GM21825 (cell line): ENCODE data around the gene NAA60.
"Not testable (repeated sequence)": the region's sequence is repeated elsewhere in the genome, so short reads cannot be mapped to it uniquely, and the experiment has no call there.

Experiments used
- ATAC-seq: cut with Tn5 transposase; IDR thresholded peaks from one replicate; pipeline ENCODE4 v1.9.1; 2021; ENCODE audit warnings: mild to moderate bottlenecking, moderate library complexity; ENCODE audit not compliant: unreplicated experiment

The NAA60 gene

DNA sequence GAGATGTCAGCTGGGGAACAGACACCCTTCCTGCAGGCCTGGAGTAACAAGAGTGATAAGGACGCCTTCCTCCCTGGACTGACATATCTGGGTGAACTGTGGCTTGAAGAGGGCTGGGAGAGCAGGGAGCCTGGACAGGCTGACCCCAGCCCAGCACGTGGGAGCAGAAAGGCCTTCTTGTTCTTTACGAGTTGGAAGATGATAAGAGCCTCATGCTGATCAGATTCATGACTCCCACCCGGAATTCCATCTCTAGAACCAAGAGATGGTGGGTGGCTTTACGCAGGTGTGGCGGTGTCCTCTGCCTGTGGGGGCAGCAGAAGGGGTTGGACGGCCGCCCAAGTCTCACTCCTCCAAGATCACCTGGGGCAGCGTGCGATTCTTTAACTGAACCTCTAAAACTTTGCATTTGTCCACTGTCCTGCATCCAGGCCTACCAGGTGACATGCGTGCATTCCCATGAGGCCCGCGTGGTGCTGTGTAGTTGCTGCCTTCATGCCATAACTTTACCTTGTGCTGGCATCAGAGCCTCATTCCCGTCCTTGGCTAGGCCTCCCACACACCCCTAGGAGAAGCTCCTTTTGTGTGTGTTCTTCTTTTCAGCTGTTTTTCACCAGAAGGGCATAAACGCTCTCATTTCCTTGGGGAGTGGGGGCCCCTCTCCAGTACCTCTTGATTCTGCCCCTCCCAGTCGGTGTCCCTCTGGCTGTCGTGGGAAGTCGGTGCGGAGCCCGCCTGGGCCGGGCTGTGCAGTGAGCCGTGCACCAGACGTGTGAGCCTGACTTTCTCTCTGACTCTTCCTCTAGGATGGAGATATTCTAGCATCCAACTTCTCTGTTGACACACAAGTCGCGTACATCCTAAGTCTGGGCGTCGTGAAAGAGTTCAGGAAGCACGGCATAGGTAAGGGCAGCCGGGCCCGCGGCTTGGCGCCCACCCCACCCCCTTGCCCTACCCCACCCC lies 38.5 kb downstream of the NAA60 start:
- no peak for ATAC-seq

DNA sequence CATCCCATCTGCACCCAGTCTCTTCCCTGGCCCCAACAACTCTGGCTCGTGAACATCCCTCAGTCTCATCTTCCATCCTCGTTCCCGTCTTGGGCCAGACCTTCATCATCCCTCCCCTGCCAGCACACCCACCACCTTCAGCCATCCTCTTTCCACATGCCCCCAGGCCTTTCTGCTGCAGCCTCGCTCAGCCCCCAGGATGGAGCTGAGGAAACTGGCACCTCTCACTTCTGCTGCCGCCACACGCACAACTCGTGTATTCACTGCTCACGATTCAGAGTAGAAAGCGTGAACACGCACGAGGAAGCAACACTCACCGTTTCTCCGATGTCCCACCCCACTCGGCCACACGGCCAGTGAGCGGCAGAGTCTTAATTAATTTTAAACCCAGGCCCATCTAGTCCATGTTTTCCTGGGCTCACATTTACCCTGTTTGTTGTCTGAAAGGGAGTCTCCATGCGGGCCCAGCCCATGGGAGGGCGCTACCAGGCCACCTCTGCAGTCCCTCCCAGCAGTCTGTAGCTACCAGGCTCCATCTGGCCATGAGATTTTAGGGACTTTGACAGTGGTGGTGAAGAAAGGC lies 39.3 kb downstream of the NAA60 start:
- ATAC-seq, result no peak

DNA sequence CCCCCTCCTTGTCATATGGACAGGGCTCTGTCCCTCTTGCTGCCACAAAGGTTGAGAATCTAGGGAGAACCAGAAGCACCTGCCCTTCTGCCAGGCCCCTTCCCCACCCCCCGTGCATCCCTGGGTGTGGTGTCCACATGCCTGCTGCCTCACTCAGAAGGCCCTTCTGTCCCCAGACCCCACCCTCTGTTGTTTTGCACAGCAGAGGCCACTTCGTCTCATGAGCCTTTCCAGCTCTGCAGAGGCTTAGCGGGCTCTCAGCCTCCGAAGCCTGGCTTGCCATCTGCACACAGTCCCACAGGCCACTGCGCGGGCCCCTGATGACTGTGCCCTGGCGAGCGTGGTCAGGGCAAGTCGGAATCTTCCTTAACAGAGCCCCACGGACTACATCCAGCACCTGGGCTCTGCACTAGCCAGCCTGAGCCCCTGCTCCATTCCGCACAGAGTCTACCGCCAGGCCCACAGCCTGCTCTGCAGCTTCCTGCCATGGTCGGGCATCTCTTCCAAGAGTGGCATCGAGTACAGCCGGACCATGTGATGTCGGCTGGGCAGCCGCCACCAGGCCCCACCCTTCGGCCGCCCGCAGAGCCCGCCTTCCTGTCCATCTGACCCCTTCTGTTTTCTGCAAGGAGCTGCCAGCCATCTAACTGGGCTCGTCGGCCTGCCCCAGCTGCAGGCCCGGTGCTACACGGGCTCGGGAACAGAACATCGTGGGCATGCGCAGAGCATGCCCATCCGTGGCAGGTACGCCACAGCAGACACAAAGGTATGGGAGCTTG lies 41.0 kb downstream of the NAA60 start:
- ATAC-seq, result no peak

DNA sequence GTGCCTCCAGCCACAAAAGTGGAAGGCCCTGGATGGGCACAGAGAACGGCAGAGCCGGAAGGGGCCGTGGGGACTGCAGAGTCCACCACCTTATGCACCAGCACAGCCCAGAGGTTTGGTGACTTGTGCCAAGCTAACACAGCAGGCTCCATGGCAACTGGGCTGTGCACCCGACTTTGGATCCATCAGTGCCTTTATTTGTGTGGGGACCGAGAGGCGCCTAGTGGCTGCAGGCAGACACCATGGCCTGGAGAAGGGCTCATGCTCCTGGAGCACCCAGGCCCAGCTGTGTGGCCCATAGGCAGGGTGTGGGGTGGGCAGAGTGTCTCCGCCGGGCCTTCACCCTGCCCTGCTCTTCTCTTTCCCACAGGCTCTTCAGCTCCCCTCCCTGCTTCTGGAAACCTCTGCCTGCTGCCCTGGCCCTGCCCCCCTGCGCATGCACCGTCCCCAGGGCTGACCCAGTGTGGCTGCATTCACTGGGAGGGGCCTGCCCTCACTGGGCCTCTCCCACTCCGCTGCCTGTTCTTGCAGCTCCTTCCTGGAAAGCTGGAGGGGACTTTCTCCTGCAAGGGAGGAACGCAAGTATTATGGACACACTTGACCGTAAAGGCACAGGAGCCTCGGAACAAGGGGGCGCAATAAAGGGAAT lies 41.7 kb downstream of the NAA60 start:
- no peak for ATAC-seq

DNA sequence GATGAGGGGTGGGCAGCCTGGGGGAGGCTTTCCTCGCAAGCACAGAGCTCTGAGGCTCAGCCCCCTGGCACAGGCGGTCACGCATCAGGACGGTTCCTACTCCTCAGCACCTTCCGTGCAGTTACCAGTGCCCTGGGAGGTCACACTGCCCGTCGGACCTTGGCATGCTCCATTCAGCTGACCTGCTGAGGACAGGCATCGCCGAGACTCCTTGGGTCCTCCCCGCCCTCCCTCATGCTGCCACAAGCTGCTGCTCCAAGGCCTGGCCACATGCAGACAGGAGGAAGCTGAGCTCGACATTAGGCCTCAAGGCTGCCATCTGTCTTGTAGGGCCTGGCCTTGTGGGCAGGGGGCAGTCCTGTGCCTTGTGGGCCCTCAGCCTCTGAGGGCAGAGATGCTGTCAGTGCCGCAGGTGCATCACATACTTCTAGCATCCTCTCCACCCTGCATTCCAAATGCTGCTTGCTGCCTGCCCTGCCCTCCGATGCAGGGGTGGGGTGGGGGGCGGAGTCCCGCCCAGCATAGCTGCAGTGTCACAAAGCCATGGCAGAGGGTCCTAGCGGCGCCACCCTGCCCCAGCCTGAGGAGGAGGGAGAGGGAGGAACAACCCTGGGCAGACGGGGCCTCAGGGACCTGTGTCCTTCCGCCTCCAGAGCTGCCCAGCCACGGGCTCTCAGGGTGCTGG lies 42.5 kb downstream of the NAA60 start:
- no peak for ATAC-seq

DNA sequence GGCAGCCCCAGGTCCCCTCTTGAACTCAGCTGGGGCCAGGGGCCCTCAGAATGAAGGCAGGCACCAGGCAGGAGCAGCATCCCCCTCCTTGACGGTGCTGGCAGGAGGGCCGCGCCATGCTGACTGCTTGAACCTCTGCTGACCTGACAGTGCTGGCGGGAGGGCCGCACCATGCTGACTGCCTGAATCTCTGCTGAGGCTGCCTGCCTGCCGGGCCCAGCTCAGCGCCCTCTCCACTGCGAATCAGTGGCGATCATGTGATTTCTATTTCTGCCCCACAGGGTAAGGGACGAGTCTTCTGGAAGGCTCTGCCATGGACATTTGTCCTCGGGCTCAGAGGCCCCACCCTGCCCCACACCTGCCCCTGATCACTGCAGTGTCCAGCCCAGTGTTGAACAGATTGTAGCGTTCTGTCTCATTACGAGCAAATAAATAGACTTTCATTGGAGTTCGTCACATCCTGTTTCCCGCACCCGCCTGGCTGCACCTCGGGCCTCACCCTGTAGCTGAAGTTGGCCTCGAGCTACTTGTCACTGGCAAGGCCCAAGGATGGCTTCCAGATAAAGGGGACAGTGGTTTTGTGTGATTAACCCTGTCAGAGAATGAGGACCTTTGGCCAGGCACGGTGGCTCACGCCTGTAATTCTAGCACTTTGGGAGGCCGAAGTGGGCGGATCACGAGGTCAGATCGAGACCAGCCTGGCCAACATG lies 43.2 kb downstream of the NAA60 start:
- ATAC-seq, result no peak

DNA sequence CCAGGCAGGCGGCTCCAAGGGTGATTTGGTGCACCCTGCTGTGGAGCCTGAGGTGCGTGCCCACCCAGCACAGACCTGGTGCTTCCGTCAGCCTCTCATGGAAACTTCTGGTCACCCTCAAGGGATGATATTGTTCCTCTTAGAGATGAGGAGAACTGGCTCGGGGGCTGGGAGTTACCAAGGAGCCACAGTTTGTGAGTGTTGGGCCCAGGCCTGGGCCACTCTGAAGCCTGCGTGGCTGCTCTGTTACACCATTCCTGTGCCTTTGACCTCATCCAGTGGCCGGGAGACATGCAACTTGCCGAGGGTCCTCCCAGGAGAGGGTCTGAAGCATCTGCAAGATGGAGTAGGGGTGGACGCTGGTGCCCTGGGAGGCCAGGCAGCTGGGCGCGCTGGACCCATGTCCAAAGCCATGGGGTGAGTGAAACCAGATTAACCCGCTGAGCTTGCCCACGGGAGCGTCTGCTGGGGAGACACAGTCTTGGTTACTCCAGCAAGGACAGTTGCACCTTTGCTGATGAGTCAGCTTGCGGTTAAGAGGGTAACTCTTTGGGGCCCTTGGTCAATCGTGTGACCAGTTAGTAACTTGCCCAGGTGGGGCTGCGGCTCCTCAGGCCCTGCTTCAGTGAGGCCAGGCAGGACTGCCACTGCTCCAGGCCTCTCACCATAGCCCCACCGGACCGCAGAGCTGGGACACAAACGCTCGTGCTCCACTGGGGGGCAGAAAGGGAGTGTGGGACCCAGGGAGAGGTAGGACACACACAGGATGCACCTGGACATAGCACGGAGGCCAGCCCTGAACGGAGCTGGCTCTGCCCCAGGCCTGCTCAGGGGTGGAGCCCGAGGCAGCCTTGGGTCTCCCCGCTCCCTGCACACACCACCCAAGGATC lies 44.3 kb downstream of the NAA60 start:
- no peak for ATAC-seq

DNA sequence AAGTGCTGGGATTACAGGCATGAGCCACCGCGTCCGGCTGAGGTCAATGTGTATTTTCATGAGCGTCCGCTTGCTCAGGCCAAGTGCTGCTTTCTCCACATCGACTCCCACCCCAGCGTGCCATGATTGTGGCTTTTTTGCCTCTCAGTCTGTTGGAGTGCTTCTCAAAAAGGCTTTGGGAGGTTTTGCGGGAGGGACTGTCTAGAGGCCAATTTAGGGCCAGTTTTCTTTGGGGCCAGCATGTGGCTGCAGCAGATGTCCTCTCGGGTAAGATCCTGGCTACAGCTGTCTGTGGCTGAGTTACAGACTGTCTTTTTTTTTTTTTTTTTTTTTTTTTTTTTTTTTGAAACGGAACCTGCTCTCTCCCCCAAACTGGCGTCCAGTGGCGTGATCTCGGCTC lies 45.3 kb downstream of the NAA60 start:
- ATAC-seq, result no peak

DNA sequence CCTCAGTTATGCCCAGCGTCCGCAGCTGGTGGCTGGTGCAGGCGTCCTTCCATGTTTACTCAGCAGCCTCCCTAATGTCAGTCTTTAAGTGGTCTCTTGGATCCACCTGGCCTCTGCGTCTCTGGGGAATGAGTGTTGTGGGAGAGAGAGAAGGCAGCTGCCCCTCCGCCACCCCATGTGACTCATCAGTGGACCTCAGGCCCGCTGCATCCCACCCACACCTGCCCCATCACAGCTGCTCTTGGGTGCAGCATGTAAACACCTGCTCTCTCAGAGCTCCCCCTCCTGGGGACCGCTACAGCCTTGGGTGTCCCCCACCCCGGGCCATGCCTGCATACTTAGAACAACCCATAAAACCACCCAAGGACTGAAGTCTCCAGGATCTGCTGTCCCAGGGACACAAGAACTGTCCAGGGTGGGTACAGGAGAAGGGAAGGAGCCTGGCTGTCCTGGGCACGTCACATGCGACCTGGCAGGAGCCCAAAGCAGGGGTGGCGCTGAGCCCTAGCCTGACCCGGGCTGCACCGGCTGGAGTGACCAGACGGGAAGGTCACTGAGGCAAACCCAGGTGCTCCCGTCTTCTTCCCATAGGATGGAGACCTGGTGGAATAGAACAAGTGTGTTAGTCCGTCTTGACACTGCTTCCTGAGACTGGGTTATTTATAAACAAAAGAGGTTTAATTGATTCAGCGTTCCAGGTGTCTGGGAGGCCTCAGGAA lies 47.6 kb downstream of the NAA60 start:
- no peak for ATAC-seq

DNA sequence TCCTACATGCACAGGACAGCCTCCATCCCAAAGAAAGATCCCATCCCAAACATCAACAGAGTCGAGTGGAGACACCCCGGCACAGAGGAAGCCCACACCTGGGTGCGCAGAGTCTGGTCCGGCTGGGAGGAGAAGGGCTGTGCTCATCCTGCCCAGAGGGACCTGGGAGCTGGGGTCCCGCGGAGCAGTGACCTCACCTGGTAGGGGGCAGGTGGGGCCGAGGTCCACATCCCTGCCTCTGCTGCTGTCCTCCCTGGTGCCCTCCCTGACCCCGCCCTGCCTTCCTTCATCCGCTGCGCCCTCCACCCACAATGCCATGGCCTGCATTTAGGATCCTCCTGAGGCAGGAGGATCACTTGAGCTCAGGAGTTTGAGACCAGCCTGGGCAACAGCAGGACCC lies 48.9 kb downstream of the NAA60 start:
- ATAC-seq, result no peak

DNA sequence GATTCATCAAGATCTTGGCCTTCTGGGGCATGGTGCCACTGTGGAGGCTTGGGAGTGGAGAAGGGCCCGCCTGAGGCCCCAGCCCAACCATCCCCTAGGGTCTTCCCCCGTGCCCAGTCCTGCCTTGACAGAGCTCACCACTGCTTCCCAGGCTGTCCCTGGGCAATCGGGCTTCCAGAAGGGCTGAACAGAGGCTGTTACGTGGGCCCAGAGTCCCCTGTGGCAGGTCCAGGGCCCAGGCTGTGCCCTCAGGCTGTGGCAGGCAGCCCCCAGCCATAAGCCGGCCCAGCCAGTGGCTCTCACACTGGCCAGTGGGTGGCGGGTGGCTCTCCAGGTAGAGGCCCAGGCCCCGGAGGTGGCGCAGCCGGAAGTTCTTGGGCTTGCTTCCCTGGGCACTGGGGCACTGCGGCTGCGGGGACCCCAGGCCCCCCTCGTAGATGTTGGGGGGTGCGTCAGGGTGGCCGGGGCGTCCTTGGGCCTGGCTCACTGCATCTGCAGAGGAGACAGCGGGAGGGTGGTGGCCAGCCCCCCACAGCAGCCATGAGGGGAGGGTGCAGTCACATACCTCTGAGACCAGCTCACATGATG lies 51.0 kb downstream of the NAA60 start:
- no peak for ATAC-seq

DNA sequence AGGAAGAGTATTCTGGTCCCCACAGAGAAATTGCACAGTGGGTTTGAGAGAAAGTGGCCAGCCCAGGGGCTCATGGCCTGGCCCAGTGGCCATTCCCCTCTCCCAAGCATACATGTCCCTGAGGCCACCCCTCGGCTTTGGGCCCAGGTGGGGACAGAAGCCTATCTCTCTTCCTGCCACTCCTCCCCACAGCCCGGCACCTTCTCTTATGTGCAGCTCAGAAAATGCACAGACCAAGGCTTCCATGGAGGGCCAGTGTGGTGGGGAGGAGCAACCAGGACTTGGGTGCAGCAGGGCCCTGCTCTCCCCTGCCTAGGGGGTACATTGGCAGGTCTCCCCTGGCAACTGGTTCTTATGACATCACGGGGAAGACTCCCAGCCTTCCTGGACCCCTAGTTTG lies 51.7 kb downstream of the NAA60 start, which contains the start of gene C16orf90:
C16orf90 (minus strand) TSS at position 314 of the 400 bp plus-strand sequence; CDS start at position 246, 68 bp downstream.
- no peak for ATAC-seq

DNA sequence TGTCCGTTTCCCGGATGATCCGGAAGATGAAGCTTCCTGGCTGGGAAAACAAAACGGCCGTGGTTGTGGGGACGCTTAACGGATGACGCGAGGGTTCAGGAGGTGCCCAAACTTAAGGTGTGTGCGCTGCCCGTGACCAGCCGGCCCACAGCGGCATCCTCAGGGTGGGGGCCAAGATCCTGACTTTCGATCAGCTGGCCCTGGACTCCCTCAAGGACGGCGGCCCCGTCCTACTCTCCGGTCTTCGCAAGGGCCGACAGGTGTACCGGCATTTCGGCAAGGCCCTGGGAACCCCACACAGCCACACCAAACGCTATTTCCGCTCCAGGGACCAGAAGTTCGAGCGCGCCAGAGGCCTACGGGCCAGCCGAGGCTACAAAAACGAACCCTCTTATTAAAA lies 52.9 kb downstream of the NAA60 start:
- ATAC-seq, result no peak

DNA sequence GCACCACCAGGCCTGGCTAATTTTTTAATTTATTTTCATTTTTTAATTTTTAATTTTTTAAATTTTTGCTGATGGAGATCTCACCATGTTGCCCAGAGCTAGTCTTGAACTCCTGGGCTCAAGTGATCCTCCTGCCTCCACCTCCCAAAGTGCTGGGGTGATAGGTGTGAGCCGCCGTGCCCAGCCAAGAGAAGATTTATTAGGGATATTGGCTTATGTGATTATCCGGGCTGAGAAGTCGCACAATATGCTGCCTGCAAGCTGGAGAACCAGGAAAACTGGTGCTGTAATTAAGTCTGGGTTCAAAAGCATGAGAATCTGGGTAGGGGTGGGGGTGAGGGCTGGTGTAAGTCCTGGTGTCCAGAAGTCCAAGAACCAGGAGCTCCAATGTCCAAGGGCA lies 54.3 kb downstream of the NAA60 start:
- no peak for ATAC-seq

DNA sequence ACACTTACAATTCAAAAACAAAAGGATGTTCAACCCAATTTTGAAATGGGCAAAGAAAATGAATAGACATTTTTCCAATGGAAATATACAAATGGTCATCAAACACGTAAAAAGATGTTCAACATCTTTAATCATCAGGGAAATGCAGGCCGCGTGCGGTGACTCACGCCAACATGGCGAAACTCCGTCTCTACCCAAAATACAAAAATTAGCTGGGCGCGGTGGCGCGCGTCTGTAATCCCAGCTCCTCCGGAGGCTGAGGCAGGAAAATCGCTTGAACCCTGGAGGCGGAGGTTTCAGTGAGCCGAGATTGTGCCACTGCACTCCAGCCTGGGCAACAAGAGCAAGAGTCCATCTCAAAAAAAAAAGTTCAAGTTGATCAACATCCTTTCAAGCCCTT lies 55.5 kb downstream of the NAA60 start:
- no peak for ATAC-seq

DNA sequence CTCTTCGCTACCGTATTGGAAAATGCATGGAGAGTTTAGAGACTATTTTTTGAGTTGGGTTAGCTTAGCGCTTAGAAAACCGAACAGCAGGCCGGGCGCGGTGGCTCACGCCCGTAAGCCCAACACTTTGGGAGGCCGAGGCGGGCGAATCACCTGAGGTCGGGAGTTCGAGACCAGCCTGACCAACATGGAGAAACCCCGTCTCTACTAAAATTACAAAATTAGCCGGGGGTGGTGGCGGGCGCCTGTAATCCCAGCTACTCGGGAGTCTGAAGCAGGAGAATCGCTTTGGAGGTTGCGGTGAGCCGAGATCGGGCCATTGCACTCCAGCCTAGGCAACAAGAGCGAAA lies 57.9 kb downstream of the NAA60 start:
- not testable (repeated sequence) for ATAC-seq

DNA sequence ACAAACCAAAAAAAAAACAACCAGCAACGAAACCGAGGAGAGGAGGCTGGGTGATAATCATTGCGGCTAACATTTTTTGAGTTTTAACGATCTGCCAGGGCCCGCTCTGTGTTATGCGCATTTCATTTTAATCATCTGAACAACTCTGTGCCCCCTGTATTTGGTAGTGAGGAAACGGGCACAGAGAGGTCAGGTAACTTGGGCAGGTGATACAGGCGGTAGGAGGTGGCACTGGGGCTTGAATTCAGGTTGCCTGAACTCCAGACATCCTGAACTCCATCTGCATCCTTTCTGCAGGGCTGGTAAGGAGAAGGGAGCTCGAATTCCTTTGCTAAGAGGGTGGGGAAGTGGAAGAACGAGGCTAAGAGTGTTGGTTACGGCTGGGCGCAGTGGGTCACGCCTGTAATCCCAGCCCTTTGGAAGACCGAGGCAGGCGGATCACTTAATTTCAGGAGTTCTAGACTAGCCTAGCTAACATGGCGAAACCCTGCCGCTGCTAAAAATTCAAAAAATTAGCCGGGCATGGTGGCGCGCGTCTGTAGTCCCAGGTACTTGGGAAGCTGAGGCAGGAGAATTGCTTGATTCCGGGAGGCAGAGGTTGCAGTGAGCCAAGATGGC lies 58.4 kb downstream of the NAA60 start:
- no peak for ATAC-seq
